HEK293T (cell line): ENCODE results near the gene AGTPBP1.

Source experiments
- ELF4 ChIP-seq: fragments of 450-650 bp; IDR thresholded peaks from 2 replicates; pipeline ENCODE4 v1.6.1; 2017; ENCODE audit warnings: antibody characterized with exemption
- FOXA1 ChIP-seq: fragments of 450-650 bp; IDR thresholded peaks from 2 replicates; pipeline ENCODE4 v1.6.1; 2016; ENCODE audit warnings: mild to moderate bottlenecking
- FOXK2 ChIP-seq: fragments of 450-650 bp; IDR thresholded peaks from 2 replicates; pipeline ENCODE4 v1.6.1; 2016; ENCODE audit warnings: mild to moderate bottlenecking
- FOXM1 ChIP-seq: fragments of 450-650 bp; IDR thresholded peaks from 2 replicates; pipeline ENCODE4 v1.6.1; 2017; ENCODE audit warnings: mild to moderate bottlenecking, borderline replicate concordance
- L3MBTL2 ChIP-seq: fragments of 450-650 bp; conservative IDR thresholded peaks from 2 replicates; pipeline ENCODE4 v1.6.1; 2016; ENCODE audit warnings: mild to moderate bottlenecking
- LEF1 ChIP-seq: fragments of 450-650 bp; IDR thresholded peaks from 2 replicates; pipeline ENCODE4 v1.6.1; 2017; ENCODE audit warnings: mild to moderate bottlenecking, borderline replicate concordance
- NFRKB ChIP-seq: fragments of 450-650 bp; IDR thresholded peaks from 2 replicates; pipeline ENCODE4 v1.6.1; 2016; ENCODE audit warnings: mild to moderate bottlenecking, moderate library complexity
- SP1 ChIP-seq: fragments of 450-650 bp; IDR thresholded peaks from 2 replicates; pipeline ENCODE4 v1.6.1; 2017
- SUZ12 ChIP-seq: fragments of 450-650 bp; IDR thresholded peaks from 2 replicates; pipeline ENCODE4 v1.6.1; 2016; ENCODE audit warnings: mild to moderate bottlenecking
- TARDBP ChIP-seq: fragments of 450-650 bp; IDR thresholded peaks from 2 replicates; pipeline ENCODE4 v1.6.1; 2016
- ZNF384 ChIP-seq: fragments of 450-650 bp; IDR thresholded peaks from 2 replicates; pipeline ENCODE4 v1.6.1; 2016

GRCh38 chr9:85702191-85702590 lies 39.6 kb downstream of the AGTPBP1 start:
- no peak for TF ChIP-seq TARDBP
- no peak for TF ChIP-seq NFRKB
- TF ChIP-seq SUZ12 = no peak
- TF ChIP-seq FOXK2 = no peak
- TF ChIP-seq L3MBTL2 = no peak
- no peak for TF ChIP-seq ELF4
- TF ChIP-seq FOXM1 = no peak
- no peak for TF ChIP-seq SP1
- no peak for TF ChIP-seq LEF1
- no peak for TF ChIP-seq ZNF384
- no peak for TF ChIP-seq FOXA1
